Renal cortex interstitium (tissue), 15 donors: ENCODE data around the gene CCNG1. TPM values are rescaled to one million over a fixed set of nuclear protein-coding genes. Genes with fewer than 3 reads are reported as not detected.
"Not testable (repeated sequence)": the region's sequence is repeated elsewhere in the genome, so short reads cannot be mapped to it uniquely, and the experiment has no call there.

ENCODE experiments used
- DNase-seq, 11 donors: peaks; one replicate each; pipeline ENCODE4 v3.0.0-alpha.2; 2013; ENCODE audit warnings: low read depth in 9 of 11, low spot score in 4 of 11; ENCODE audit errors: extremely low read depth in 1 of 11
- long read RNA-seq, 16 experiments: transcript quantifications; one replicate each; lab custom pipeline, GENCODE V29; 2026
- polyA plus RNA-seq, 3 donors: library from polyadenylated mRNA; unstranded; fragments of 120-200 nt; gene quantifications; one replicate each; pipeline ENCODE4 v1.2.1, GENCODE V29; 2013; ENCODE audit not compliant: insufficient read length in 3 of 3

CCNG1 gene
- 100 to 1,000 TPM; 178 to 247 (median 199) TPM for polyA plus RNA-seq
- long read RNA-seq, donor 1, transcript CCNG1-201 (7 exons, 2,458 nt): major isoform, 17 of 30 reads
- long read RNA-seq, donor 1, partial matches to known transcripts: 0 of 30 reads
- long read RNA-seq, donor 1, other reads (novel, unspliced or antisense): 7 of 30 reads
- long read RNA-seq, donor 2, transcript CCNG1-202 (8 exons, 2,366 nt): minor isoform, 6 of 22 reads
- long read RNA-seq, donor 2, transcript CCNG1-201 (7 exons, 2,458 nt): major isoform, 15 of 22 reads
- long read RNA-seq, donor 2, partial matches to known transcripts: 0 of 22 reads
- long read RNA-seq, donor 2, other reads (novel, unspliced or antisense): 0 of 22 reads
- long read RNA-seq, donor 3, transcript CCNG1-201 (7 exons, 2,458 nt): major isoform, 41 of 51 reads
- long read RNA-seq, donor 3, partial matches to known transcripts: 5 of 51 reads
- long read RNA-seq, donor 3, other reads (novel, unspliced or antisense): 0 of 51 reads
- long read RNA-seq, donor 4, transcript CCNG1-201 (7 exons, 2,458 nt): major isoform, 26 of 31 reads
- long read RNA-seq, donor 4, partial matches to known transcripts: 0 of 31 reads
- long read RNA-seq, donor 4, other reads (novel, unspliced or antisense): 0 of 31 reads
- long read RNA-seq, donor 5: 0 reads
- long read RNA-seq, donor 6, transcript CCNG1-201 (7 exons, 2,458 nt): major isoform, 23 of 49 reads
- long read RNA-seq, donor 6, transcript CCNG1-202 (8 exons, 2,366 nt): minor isoform, 7 of 49 reads
- long read RNA-seq, donor 6, partial matches to known transcripts: 18 of 49 reads
- long read RNA-seq, donor 6, other reads (novel, unspliced or antisense): 0 of 49 reads
- long read RNA-seq, donor 7, transcript CCNG1-202 (8 exons, 2,366 nt): minor isoform, 8 of 46 reads
- long read RNA-seq, donor 7, transcript CCNG1-201 (7 exons, 2,458 nt): major isoform, 37 of 46 reads
- long read RNA-seq, donor 7, partial matches to known transcripts: 0 of 46 reads
- long read RNA-seq, donor 7, other reads (novel, unspliced or antisense): 0 of 46 reads
- long read RNA-seq, donor 8: 0 reads
- long read RNA-seq, donor 9, transcript CCNG1-201 (7 exons, 2,458 nt): major isoform, 37 of 41 reads
- long read RNA-seq, donor 9, partial matches to known transcripts: 0 of 41 reads
- long read RNA-seq, donor 9, other reads (novel, unspliced or antisense): 0 of 41 reads
- long read RNA-seq, donor 10, transcript CCNG1-202 (8 exons, 2,366 nt): minor isoform, 8 of 47 reads
- long read RNA-seq, donor 10, transcript CCNG1-201 (7 exons, 2,458 nt): major isoform, 26 of 47 reads
- long read RNA-seq, donor 10, partial matches to known transcripts: 5 of 47 reads
- long read RNA-seq, donor 10, other reads (novel, unspliced or antisense): 5 of 47 reads
- long read RNA-seq, donor 11, transcript CCNG1-201 (7 exons, 2,458 nt): major isoform, 36 of 87 reads
- long read RNA-seq, donor 11, partial matches to known transcripts: 6 of 87 reads
- long read RNA-seq, donor 11, other reads (novel, unspliced or antisense): 41 of 87 reads
- long read RNA-seq, donor 12, transcript CCNG1-201 (7 exons, 2,458 nt): major isoform, 7 of 11 reads
- long read RNA-seq, donor 12, partial matches to known transcripts: 0 of 11 reads
- long read RNA-seq, donor 12, other reads (novel, unspliced or antisense): 0 of 11 reads
- long read RNA-seq, donor 13: 0 reads
- long read RNA-seq, donor 14, transcript CCNG1-201 (7 exons, 2,458 nt): major isoform, 29 of 154 reads
- long read RNA-seq, donor 14, partial matches to known transcripts: 6 of 154 reads
- long read RNA-seq, donor 14, other reads (novel, unspliced or antisense): 115 of 154 reads
- long read RNA-seq, donor 15, transcript CCNG1-201 (7 exons, 2,458 nt): major isoform, 14 of 18 reads
- long read RNA-seq, donor 15, partial matches to known transcripts: 0 of 18 reads
- long read RNA-seq, donor 15, other reads (novel, unspliced or antisense): 0 of 18 reads
- long read RNA-seq, donor 16, transcript CCNG1-202 (8 exons, 2,366 nt): minor isoform, 7 of 111 reads
- long read RNA-seq, donor 16, transcript CCNG1-201 (7 exons, 2,458 nt): major isoform, 88 of 111 reads
- long read RNA-seq, donor 16, partial matches to known transcripts: 6 of 111 reads
- long read RNA-seq, donor 16, other reads (novel, unspliced or antisense): 5 of 111 reads

GRCh38 chr5:163437309-163438182 is at the start of gene CCNG1:
TSS of gene CCNG1 (plus strand) at chr5:163437595. CDS start at chr5:163439257, 1,662 bp downstream.
- peak in 10 of 11 donors; percentile 87 to 96 (median 93) for DNase-seq

- DNase-seq: no peak
These were observed 41.6 kb upstream of the CCNG1 start for GRCh38 chr5:163395792-163396191.

- DNase-seq: not testable (repeated sequence)
These were observed 40.5 kb upstream of the CCNG1 start for GRCh38 chr5:163396818-163397340.

GRCh38 chr5:163397354-163397753 is 40.0 kb upstream of the CCNG1 start:
- no peak for DNase-seq

- no peak for DNase-seq
These were observed 37.5 kb upstream of the CCNG1 start for GRCh38 chr5:163399923-163400322.

GRCh38 chr5:163401271-163401670 is 36.1 kb upstream of the CCNG1 start:
- DNase-seq: no peak

GRCh38 chr5:163402007-163402406 is 35.4 kb upstream of the CCNG1 start:
- no peak for DNase-seq

GRCh38 chr5:163404364-163405173 is 32.8 kb upstream of the CCNG1 start:
- no peak for DNase-seq

- no peak for DNase-seq
These were observed 30.2 kb upstream of the CCNG1 start for GRCh38 chr5:163407034-163407655.

GRCh38 chr5:163408311-163408923 is 29.0 kb upstream of the CCNG1 start:
- DNase-seq: peak in 10 of 11 donors; percentile 23 to 67 (median 40)

GRCh38 chr5:163409384-163409783 is 28.0 kb upstream of the CCNG1 start:
- no peak for DNase-seq

GRCh38 chr5:163410505-163410904 is 26.9 kb upstream of the CCNG1 start:
- DNase-seq: no peak

GRCh38 chr5:163415673-163416072 is 21.7 kb upstream of the CCNG1 start:
- not testable (repeated sequence) for DNase-seq

- DNase-seq: no peak
These were observed 12.6 kb upstream of the CCNG1 start for GRCh38 chr5:163424836-163425235.
